Activated naive CD8-positive, alpha-beta T cell treated with anti-CD3 and anti-CD28 coated beads, Interleukin-2, amount 10 ng/mL, durations not matched to agents 7 days and 5 days (primary cell): ENCODE measurements around the gene SLC9A9. TPM values are rescaled to one million over a fixed set of nuclear protein-coding genes. Genes with fewer than 3 reads are reported as not detected.
A peak's percentile ranks its signal among the peaks of the same experiment; 100 is the strongest.
"Not testable (repeated sequence)": the region's sequence is repeated elsewhere in the genome, so short reads cannot be mapped to it uniquely, and the experiment has no call there.

ENCODE experiments used
- ATAC-seq: fragments of 150-1000 bp; cut with Tn5 transposase; one replicate; pipeline ENCODE4 v1.10.0; 2021; ENCODE audit warnings: low read depth, moderate library complexity
- POLR2A ChIA-PET: fragments of 350-600 bp; sonication (Branson Sonifier 250); formaldehyde crosslinking; loops from one replicate; lab custom pipeline; 2021; ENCODE audit warnings: antibody characterized with exemption; lab: Charles Lee
- DNase-seq: peaks from one replicate; pipeline ENCODE4 v3.0.0; 2021
- H3K27ac Mint-ChIP-seq: one replicate; pipeline ENCODE4 v1.8.0; 2022; ENCODE audit warnings: mild to moderate bottlenecking, mixed read lengths
- H3K27me3 Mint-ChIP-seq: one replicate; pipeline ENCODE4 v1.8.0; 2022; ENCODE audit warnings: mild to moderate bottlenecking, moderate library complexity, mixed read lengths
- H3K36me3 Mint-ChIP-seq: one replicate; pipeline ENCODE4 v1.8.0; 2021; ENCODE audit warnings: mild to moderate bottlenecking, mixed read lengths
- H3K4me1 Mint-ChIP-seq: one replicate; pipeline ENCODE4 v1.8.0; 2021; ENCODE audit warnings: mixed read lengths
- H3K4me3 Mint-ChIP-seq: one replicate; pipeline ENCODE4 v1.8.0; 2022; ENCODE audit warnings: mild to moderate bottlenecking, moderate library complexity, mixed read lengths
- H3K9me3 Mint-ChIP-seq: one replicate; pipeline ENCODE4 v1.8.0; 2021; ENCODE audit warnings: mixed read lengths
- total RNA-seq, 2 experiments: library from RNA; stranded (reverse); gene quantifications; one replicate each; pipeline ENCODE4 v1.2.3, GENCODE V29; 2021

The SLC9A9 gene
- total RNA-seq, 2 experiments from 2014 or later, result 9.9 to 13.2 TPM

GRCh38 chr3:143532091-143532490, 316.2 kb downstream of the SLC9A9 start:
- H3K36me3 Mint-ChIP-seq, result peaks cover 3% of the 10 kb centered on the region
- ATAC-seq (no peak), DNase-seq (no peak)
- H3K27ac Mint-ChIP-seq, result no peak overlapping the region
- POLR2A ChIA-PET, result no interaction called here
- H3K27me3 Mint-ChIP-seq, result no peaks in the 10 kb centered on the region
- H3K4me3 Mint-ChIP-seq, result no peak overlapping the region
- H3K4me1 Mint-ChIP-seq, result peaks cover 17% of the 10 kb centered on the region
- H3K9me3 Mint-ChIP-seq, result peaks cover 3% of the 10 kb centered on the region

- no peak overlapping the region for H3K27ac Mint-ChIP-seq
- no peaks in the 10 kb centered on the region for H3K27me3 Mint-ChIP-seq
- DNase-seq (no peak), ATAC-seq (no peak)
- peaks cover 11% of the 10 kb centered on the region for H3K4me1 Mint-ChIP-seq
- H3K9me3 Mint-ChIP-seq, result peaks cover 3% of the 10 kb centered on the region
- POLR2A ChIA-PET, result no interaction called here
- H3K4me3 Mint-ChIP-seq, result no peak overlapping the region
- peaks cover 3% of the 10 kb centered on the region for H3K36me3 Mint-ChIP-seq
Measured at GRCh38 chr3:143531101-143531500, 317.2 kb downstream of the SLC9A9 start.

- Mint-ChIP-seq H3K27me3 (no peaks in the 10 kb centered on the region), H3K27ac (no peak overlapping the region), H3K9me3 (peaks cover 3% of the 10 kb centered on the region), H3K4me3 (no peak overlapping the region), H3K36me3 (peaks cover 3% of the 10 kb centered on the region), H3K4me1 (peaks cover 6% of the 10 kb centered on the region)
- POLR2A ChIA-PET, result no interaction called here
- DNase-seq, result no peak
- no peak for ATAC-seq
Measured at GRCh38 chr3:143529798-143530197, 318.5 kb downstream of the SLC9A9 start.

GRCh38 chr3:143529018-143529478, 319.2 kb downstream of the SLC9A9 start:
- Mint-ChIP-seq H3K9me3 (peaks cover 5% of the 10 kb centered on the region), H3K27ac (peak overlapping the region; percentile 37), H3K4me1 (peaks cover 6% of the 10 kb centered on the region), H3K36me3 (peaks cover 3% of the 10 kb centered on the region), H3K27me3 (no peaks in the 10 kb centered on the region), H3K4me3 (no peak overlapping the region)
- no peak for ATAC-seq
- DNase-seq, result no peak
- POLR2A ChIA-PET, result no interaction called here

- Mint-ChIP-seq H3K4me1 (peaks cover 8% of the 10 kb centered on the region), H3K27ac (no peak overlapping the region), H3K9me3 (peaks cover 8% of the 10 kb centered on the region), H3K4me3 (no peak overlapping the region), H3K27me3 (no peaks in the 10 kb centered on the region), H3K36me3 (peaks cover 3% of the 10 kb centered on the region)
- POLR2A ChIA-PET, result no interaction called here
- ATAC-seq, result no peak
- no peak for DNase-seq
Measured at GRCh38 chr3:143526011-143526545, 322.2 kb downstream of the SLC9A9 start.

- DNase-seq (no peak), ATAC-seq (no peak)
- peaks cover 8% of the 10 kb centered on the region for H3K9me3 Mint-ChIP-seq
- H3K27ac Mint-ChIP-seq, result no peak overlapping the region
- H3K4me1 Mint-ChIP-seq, result peaks cover 8% of the 10 kb centered on the region
- peaks cover 3% of the 10 kb centered on the region for H3K36me3 Mint-ChIP-seq
- POLR2A ChIA-PET, result no interaction called here
- H3K27me3 Mint-ChIP-seq, result no peaks in the 10 kb centered on the region
- H3K4me3 Mint-ChIP-seq, result no peak overlapping the region
Measured at GRCh38 chr3:143525408-143525807, 322.9 kb downstream of the SLC9A9 start.

GRCh38 chr3:143521803-143522202, 326.5 kb downstream of the SLC9A9 start:
- H3K27ac Mint-ChIP-seq, result no peak overlapping the region

GRCh38 chr3:143517131-143517530, 331.1 kb downstream of the SLC9A9 start:
- H3K9me3 Mint-ChIP-seq, ATAC-seq, H3K4me1 Mint-ChIP-seq, H3K4me3 Mint-ChIP-seq, H3K27me3 Mint-ChIP-seq, H3K36me3 Mint-ChIP-seq, H3K27ac Mint-ChIP-seq, POLR2A ChIA-PET, DNase-seq: not testable (repeated sequence)

More at GRCh38 chr3:143521803-143522202, 326.5 kb downstream of the SLC9A9 start:
- no peak for DNase-seq
- Mint-ChIP-seq H3K36me3 (no peaks in the 10 kb centered on the region), H3K4me3 (no peak overlapping the region), H3K9me3 (peaks cover 5% of the 10 kb centered on the region), H3K4me1 (peaks cover 2% of the 10 kb centered on the region), H3K27me3 (no peaks in the 10 kb centered on the region)
- ATAC-seq, result no peak
- POLR2A ChIA-PET, result no interaction called here

- POLR2A ChIA-PET, result no interaction called here
Measured at GRCh38 chr3:143514874-143515273, 333.4 kb downstream of the SLC9A9 start.

GRCh38 chr3:143514109-143514508, 334.2 kb downstream of the SLC9A9 start:
- POLR2A ChIA-PET, result no interaction called here
- Mint-ChIP-seq H3K4me3 (no peak overlapping the region), H3K27me3 (no peaks in the 10 kb centered on the region), H3K27ac (no peak overlapping the region), H3K36me3 (no peaks in the 10 kb centered on the region), H3K9me3 (peaks cover 2% of the 10 kb centered on the region), H3K4me1 (no peaks in the 10 kb centered on the region)
- ATAC-seq, result no peak
- no peak for DNase-seq

More at GRCh38 chr3:143514874-143515273, 333.4 kb downstream of the SLC9A9 start:
- H3K36me3 Mint-ChIP-seq, result no peaks in the 10 kb centered on the region
- no peaks in the 10 kb centered on the region for H3K4me1 Mint-ChIP-seq
- H3K9me3 Mint-ChIP-seq, result peaks cover 2% of the 10 kb centered on the region
- no peak overlapping the region for H3K4me3 Mint-ChIP-seq
- ATAC-seq, result no peak
- H3K27me3 Mint-ChIP-seq, result no peaks in the 10 kb centered on the region
- DNase-seq, result no peak
- no peak overlapping the region for H3K27ac Mint-ChIP-seq

- no peaks in the 10 kb centered on the region for H3K4me1 Mint-ChIP-seq
Measured at GRCh38 chr3:143511174-143511879, 336.9 kb downstream of the SLC9A9 start.

GRCh38 chr3:143510601-143511000, 337.7 kb downstream of the SLC9A9 start:
- Mint-ChIP-seq H3K4me1 (no peaks in the 10 kb centered on the region), H3K9me3 (peaks cover 2% of the 10 kb centered on the region), H3K36me3 (no peaks in the 10 kb centered on the region), H3K27ac (no peak overlapping the region), H3K27me3 (no peaks in the 10 kb centered on the region), H3K4me3 (no peak overlapping the region)
- no peak for ATAC-seq
- POLR2A ChIA-PET, result no interaction called here
- no peak for DNase-seq

More at GRCh38 chr3:143511174-143511879, 336.9 kb downstream of the SLC9A9 start:
- DNase-seq (no peak), ATAC-seq (no peak)
- Mint-ChIP-seq H3K4me3 (no peak overlapping the region), H3K27me3 (no peaks in the 10 kb centered on the region), H3K36me3 (no peaks in the 10 kb centered on the region), H3K9me3 (peaks cover 2% of the 10 kb centered on the region), H3K27ac (no peak overlapping the region)
- POLR2A ChIA-PET, result no interaction called here

GRCh38 chr3:143507735-143508580, 340.3 kb downstream of the SLC9A9 start:
- H3K27ac Mint-ChIP-seq, result no peak overlapping the region
- no peak for DNase-seq
- no peak for ATAC-seq
- no peaks in the 10 kb centered on the region for H3K27me3 Mint-ChIP-seq
- POLR2A ChIA-PET, result no interaction called here
- no peaks in the 10 kb centered on the region for H3K4me1 Mint-ChIP-seq
- no peaks in the 10 kb centered on the region for H3K36me3 Mint-ChIP-seq
- no peak overlapping the region for H3K4me3 Mint-ChIP-seq
- H3K9me3 Mint-ChIP-seq, result no peaks in the 10 kb centered on the region
